ENCODE data around the gene MR1. TPM values are rescaled to one million over a fixed set of nuclear protein-coding genes. Genes with fewer than 3 reads are reported as not detected.

MR1 gene
- total and polyA plus RNA-seq, 9 of the 15 experiments (the other 6 are each of a cell fraction or from before 2014, with no cell fraction given) = 9.7 to 21.7 (median 15.6) TPM

- TF ChIP-seq THAP12 (CRISPR knock-in tag; IDR thresholded peaks at IDR 0.05) = no peak
- TF ChIP-seq CUX1 (CRISPR knock-in tag; IDR thresholded peaks at IDR 0.05) = no peak
- TF ChIP-seq TRIM24 (IDR thresholded peaks at IDR 0.05) = no peak
- TF ChIP-seq ESRRB (CRISPR knock-in tag; IDR thresholded peaks at IDR 0.05; ENCODE audit: borderline replicate concordance) = no peak
- no peak for TF ChIP-seq HSF4 (CRISPR knock-in tag; IDR thresholded peaks at IDR 0.05; ENCODE audit: borderline replicate concordance)
- no peak for TF ChIP-seq MEF2A (IDR thresholded peaks at IDR 0.05; ENCODE audit: control insufficient read depth, low read depth, low read length)
- peak; percentile 58; the same call in 1 of the 2 replicates for TF ChIP-seq LEF1 (IDR thresholded peaks at IDR 0.05)
- TF ChIP-seq PRDM10 (IDR thresholded peaks at IDR 0.05; ENCODE audit: partially characterized antibody) = no peak
- TF ChIP-seq MEF2D (tag; conservative IDR thresholded peaks at IDR 0.05; ENCODE audit: low read depth) = no peak
- TF ChIP-seq DLX4 (CRISPR knock-in tag; IDR thresholded peaks at IDR 0.05) = no peak
- TF ChIP-seq YY1 (IDR thresholded peaks at IDR 0.05; ENCODE audit: borderline replicate concordance in 1 of 3, control insufficient read depth in 1 of 3, extremely low read depth in 1 of 3, insufficient read depth in 3 of 3, insufficient read length in 1 of 3, insufficient replicate concordance in 2 of 3, low read depth in 1 of 3, low read length in 2 of 3) = peak in 1 of 3 experiments; percentile 69
- no peak for TF ChIP-seq BRD9 (IDR thresholded peaks at IDR 0.05; ENCODE audit: low read depth, partially characterized antibody)
Observed at GRCh38 chr1:181087400-181087901, 53.7 kb downstream of the MR1 start (continued).
